ENCODE data around the gene ZBTB12. TPM values are rescaled to one million over a fixed set of nuclear protein-coding genes. Genes with fewer than 3 reads are reported as not detected.
"Not testable (repeated sequence)": the region's sequence is repeated elsewhere in the genome, so short reads cannot be mapped to it uniquely, and the experiment has no call there.

Gene ZBTB12
- total RNA-seq, 2 experiments from 2014 or later = 0.28 to 0.33 TPM

- no peaks in the 10 kb centered on the region for H3K36me3 Mint-ChIP-seq (ENCODE audit: low read depth)
Measured at GRCh38 chr6:31871046-31871659, 30.7 kb downstream of the ZBTB12 start.

DNA sequence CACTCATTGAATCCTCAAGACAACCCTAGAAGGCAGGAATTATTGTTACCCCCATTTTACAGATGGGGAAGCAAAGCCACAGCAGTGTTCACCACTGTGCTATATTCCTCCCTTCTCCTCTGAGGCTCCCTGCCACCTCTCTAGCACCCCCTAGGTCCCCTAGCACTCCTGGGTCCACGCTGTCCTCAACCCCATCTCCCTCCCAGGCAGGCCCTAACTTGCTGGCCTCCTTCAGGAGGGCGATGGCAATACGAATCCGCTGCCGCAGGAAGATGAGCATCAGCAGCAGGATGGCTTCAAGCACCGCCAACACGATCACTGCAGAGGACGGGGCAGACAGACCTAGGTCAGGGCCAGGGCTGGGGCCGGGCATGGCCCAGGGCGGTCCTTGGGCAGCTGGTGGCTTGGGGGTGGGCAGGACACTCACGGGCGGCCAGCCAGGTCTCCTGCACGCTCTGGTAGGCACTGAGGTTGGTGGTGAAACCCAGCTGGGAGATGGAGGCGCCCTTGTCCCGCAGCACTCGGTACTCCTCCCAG, 31.4 kb downstream of the ZBTB12 start:
- DNase-seq = no peak
- Histone ChIP-seq H3K4me3 (ENCODE audit: low read length) (no peak overlapping the region), H3K9me3 (ENCODE audit: control insufficient read depth in 1 of 2, insufficient read depth in 1 of 2, low read length in 2 of 2) (no peaks in the 10 kb centered on the region), H3K4me1 (ENCODE audit: insufficient read depth, low read length) (peaks cover 5% of the 10 kb centered on the region), H3K27me3 (ENCODE audit: control insufficient read depth in 1 of 2, insufficient read depth in 2 of 2, low read length in 2 of 2) (no peaks in the 10 kb centered on the region), H3K27ac (ENCODE audit: low read depth in 1 of 2, low read length in 2 of 2) (no peak overlapping the region), H3K36me3 (ENCODE audit: insufficient read depth, low read length) (no peaks in the 10 kb centered on the region)
- POLR2A ChIA-PET = no interaction called here
- no peaks in the 10 kb centered on the region for H3K36me3 Mint-ChIP-seq (ENCODE audit: low read depth)
- no peak overlapping the region for H3K27ac Mint-ChIP-seq
- no peak for ATAC-seq (ENCODE audit: poor library complexity)
- TF ChIP-seq, protein P1, sequence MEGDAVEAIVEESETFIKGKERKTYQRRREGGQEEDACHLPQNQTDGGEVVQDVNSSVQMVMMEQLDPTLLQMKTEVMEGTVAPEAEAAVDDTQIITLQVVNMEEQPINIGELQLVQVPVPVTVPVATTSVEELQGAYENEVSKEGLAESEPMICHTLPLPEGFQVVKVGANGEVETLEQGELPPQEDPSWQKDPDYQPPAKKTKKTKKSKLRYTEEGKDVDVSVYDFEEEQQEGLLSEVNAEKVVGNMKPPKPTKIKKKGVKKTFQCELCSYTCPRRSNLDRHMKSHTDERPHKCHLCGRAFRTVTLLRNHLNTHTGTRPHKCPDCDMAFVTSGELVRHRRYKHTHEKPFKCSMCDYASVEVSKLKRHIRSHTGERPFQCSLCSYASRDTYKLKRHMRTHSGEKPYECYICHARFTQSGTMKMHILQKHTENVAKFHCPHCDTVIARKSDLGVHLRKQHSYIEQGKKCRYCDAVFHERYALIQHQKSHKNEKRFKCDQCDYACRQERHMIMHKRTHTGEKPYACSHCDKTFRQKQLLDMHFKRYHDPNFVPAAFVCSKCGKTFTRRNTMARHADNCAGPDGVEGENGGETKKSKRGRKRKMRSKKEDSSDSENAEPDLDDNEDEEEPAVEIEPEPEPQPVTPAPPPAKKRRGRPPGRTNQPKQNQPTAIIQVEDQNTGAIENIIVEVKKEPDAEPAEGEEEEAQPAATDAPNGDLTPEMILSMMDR (IDR thresholded peaks at IDR 0.05) = no peak
- H3K4me3 Mint-ChIP-seq = no peak overlapping the region
- H3K27me3 Mint-ChIP-seq = no peaks in the 10 kb centered on the region
- CTCF ChIA-PET = no interaction called here
- H3K4me1 Mint-ChIP-seq (ENCODE audit: low read depth) = no peaks in the 10 kb centered on the region
- intact Hi-C loops (cut with DNase I, micrococcal nuclease) = no loop called here
- H3K9me3 Mint-ChIP-seq = no peaks in the 10 kb centered on the region

More at GRCh38 chr6:31871046-31871659, 30.7 kb downstream of the ZBTB12 start:
- no peak overlapping the region for H3K27ac ChIP-seq (ENCODE audit: low read depth in 1 of 2, low read length in 2 of 2)
- Mint-ChIP-seq H3K9me3 (no peaks in the 10 kb centered on the region), H3K4me1 (ENCODE audit: low read depth) (no peaks in the 10 kb centered on the region), H3K4me3 (no peak overlapping the region), H3K27me3 (no peaks in the 10 kb centered on the region), H3K27ac (no peak overlapping the region)
- no peak overlapping the region for H3K4me3 ChIP-seq (ENCODE audit: low read length)
- H3K27me3 ChIP-seq (ENCODE audit: control insufficient read depth in 1 of 2, insufficient read depth in 2 of 2, low read length in 2 of 2) = no peaks in the 10 kb centered on the region
- TF ChIP-seq, protein P1 (IDR thresholded peaks at IDR 0.05) = no peak
- H3K36me3 ChIP-seq (ENCODE audit: insufficient read depth, low read length) = no peaks in the 10 kb centered on the region
- ATAC-seq (ENCODE audit: poor library complexity) = no peak
- intact Hi-C loops (cut with DNase I, micrococcal nuclease) = no loop called here
- POLR2A ChIA-PET = no interaction called here
- CTCF ChIA-PET = no interaction called here
- H3K9me3 ChIP-seq (ENCODE audit: control insufficient read depth in 1 of 2, insufficient read depth in 1 of 2, low read length in 2 of 2) = no peaks in the 10 kb centered on the region
- DNase-seq = no peak
- peaks cover 5% of the 10 kb centered on the region for H3K4me1 ChIP-seq (ENCODE audit: insufficient read depth, low read length)

GRCh38 chr6:31869343-31869742, 32.5 kb downstream of the ZBTB12 start:
- intact Hi-C loops (cut with DNase I, micrococcal nuclease) = loop anchor here in 1 of 2 experiments (10.0 kb wide), 1 partner anchor 1425 kb away; the partner anchor contains the start of gene RGL2

DNA sequence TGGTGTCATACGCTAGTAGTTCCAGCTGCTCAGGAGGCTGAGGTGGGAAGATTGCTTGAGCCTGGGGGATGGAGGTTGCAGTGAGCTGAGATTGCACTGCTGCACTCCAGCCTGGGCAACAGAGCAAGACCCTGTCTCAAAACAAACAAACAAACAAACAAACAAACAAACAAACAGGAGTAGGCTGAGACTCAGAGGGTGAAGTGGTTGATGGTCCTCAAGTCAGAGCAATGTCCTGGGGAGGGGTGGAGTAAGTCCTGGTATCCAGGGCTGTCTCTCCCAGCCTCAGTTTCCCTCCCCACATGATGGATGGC, 33.3 kb downstream of the ZBTB12 start:
- H3K4me1 Mint-ChIP-seq (ENCODE audit: low read depth); H3K9me3 Mint-ChIP-seq; H3K4me3 ChIP-seq (ENCODE audit: low read length); CTCF ChIA-PET; H3K27me3 ChIP-seq (ENCODE audit: control insufficient read depth in 1 of 2, insufficient read depth in 2 of 2, low read length in 2 of 2); H3K27ac ChIP-seq (ENCODE audit: low read depth in 1 of 2, low read length in 2 of 2); H3K9me3 ChIP-seq (ENCODE audit: control insufficient read depth in 1 of 2, insufficient read depth in 1 of 2, low read length in 2 of 2); H3K27me3 Mint-ChIP-seq; POLR2A ChIA-PET; H3K27ac Mint-ChIP-seq; DNase-seq; ATAC-seq (ENCODE audit: poor library complexity); H3K36me3 ChIP-seq (ENCODE audit: insufficient read depth, low read length); H3K4me3 Mint-ChIP-seq; H3K36me3 Mint-ChIP-seq (ENCODE audit: low read depth): not testable (repeated sequence)
- H3K4me1 ChIP-seq (ENCODE audit: insufficient read depth, low read length) = peaks cover 20% of the 10 kb centered on the region
- intact Hi-C loops (cut with DNase I, micrococcal nuclease) = loop anchor here in 1 of 2 experiments (10.0 kb wide), 1 partner anchor 1426 kb away; the partner anchor contains the start of gene RGL2

More at GRCh38 chr6:31869343-31869742, 32.5 kb downstream of the ZBTB12 start:
- Mint-ChIP-seq H3K27me3 (no peaks in the 10 kb centered on the region), H3K36me3 (ENCODE audit: low read depth) (no peaks in the 10 kb centered on the region), H3K4me1 (ENCODE audit: low read depth) (peaks cover 1% of the 10 kb centered on the region), H3K9me3 (no peaks in the 10 kb centered on the region), H3K27ac (no peak overlapping the region), H3K4me3 (no peak overlapping the region)
- ATAC-seq (ENCODE audit: poor library complexity) (no peak), DNase-seq (no peak)
- no peaks in the 10 kb centered on the region for H3K36me3 ChIP-seq (ENCODE audit: insufficient read depth, low read length)
- CTCF ChIA-PET = no interaction called here
- H3K9me3 ChIP-seq (ENCODE audit: control insufficient read depth in 1 of 2, insufficient read depth in 1 of 2, low read length in 2 of 2) = no peaks in the 10 kb centered on the region
- no peaks in the 10 kb centered on the region for H3K27me3 ChIP-seq (ENCODE audit: control insufficient read depth in 1 of 2, insufficient read depth in 2 of 2, low read length in 2 of 2)
- TF ChIP-seq, protein P1 (IDR thresholded peaks at IDR 0.05) = no peak
- POLR2A ChIA-PET = no interaction called here
- no peak overlapping the region for H3K27ac ChIP-seq (ENCODE audit: low read depth in 1 of 2, low read length in 2 of 2)
- H3K4me3 ChIP-seq (ENCODE audit: low read length) = no peak overlapping the region
- peaks cover 12% of the 10 kb centered on the region for H3K4me1 ChIP-seq (ENCODE audit: insufficient read depth, low read length)

All from CD4-positive, alpha-beta T cell (primary cell).